Measurements from ENCODE around the gene C15orf62. TPM values are rescaled to one million over a fixed set of nuclear protein-coding genes. Genes with fewer than 3 reads are reported as not detected.

Gene C15orf62
- total RNA-seq, 1 donor from 2014 or later: 0.17 TPM

GRCh38 chr15:40747685-40748631, 21.8 kb upstream of the C15orf62 start:
- H3K9me3 Mint-ChIP-seq (ENCODE audit: unreplicated experiment): no peaks in the 10 kb centered on the region
- H3K4me3 Mint-ChIP-seq (ENCODE audit: unreplicated experiment): no peak overlapping the region
- DNase-seq: no peak
- H3K4me1 Mint-ChIP-seq (ENCODE audit: low read depth, unreplicated experiment): peaks cover 27% of the 10 kb centered on the region
- H3K36me3 Mint-ChIP-seq (ENCODE audit: unreplicated experiment): no peaks in the 10 kb centered on the region
- peaks cover 4% of the 10 kb centered on the region for H3K27me3 Mint-ChIP-seq (ENCODE audit: unreplicated experiment)
- no peak for TF ChIP-seq CTCF (IDR thresholded peaks at IDR 0.05; ENCODE audit: partially characterized antibody, unreplicated experiment)
- H3K27ac Mint-ChIP-seq (ENCODE audit: unreplicated experiment): no peak overlapping the region

- peaks cover 20% of the 10 kb centered on the region for H3K4me1 Mint-ChIP-seq (ENCODE audit: low read depth, unreplicated experiment)
- H3K9me3 Mint-ChIP-seq (ENCODE audit: unreplicated experiment): no peaks in the 10 kb centered on the region
- no peak for TF ChIP-seq CTCF (IDR thresholded peaks at IDR 0.05; ENCODE audit: partially characterized antibody, unreplicated experiment)
- no peak overlapping the region for H3K4me3 Mint-ChIP-seq (ENCODE audit: unreplicated experiment)
- no peak for DNase-seq
- H3K36me3 Mint-ChIP-seq (ENCODE audit: unreplicated experiment): no peaks in the 10 kb centered on the region
- peaks cover 4% of the 10 kb centered on the region for H3K27me3 Mint-ChIP-seq (ENCODE audit: unreplicated experiment)
- H3K27ac Mint-ChIP-seq (ENCODE audit: unreplicated experiment): no peak overlapping the region
These were observed 20.6 kb upstream of the C15orf62 start for GRCh38 chr15:40749151-40749630.

GRCh38 chr15:40750885-40751284, 18.9 kb upstream of the C15orf62 start:
- Mint-ChIP-seq H3K36me3 (ENCODE audit: unreplicated experiment) (no peaks in the 10 kb centered on the region), H3K9me3 (ENCODE audit: unreplicated experiment) (peaks cover 5% of the 10 kb centered on the region), H3K4me3 (ENCODE audit: unreplicated experiment) (no peak overlapping the region), H3K4me1 (ENCODE audit: low read depth, unreplicated experiment) (peaks cover 10% of the 10 kb centered on the region), H3K27ac (ENCODE audit: unreplicated experiment) (no peak overlapping the region), H3K27me3 (ENCODE audit: unreplicated experiment) (peaks cover 7% of the 10 kb centered on the region)
- no peak for DNase-seq
- no peak for TF ChIP-seq CTCF (IDR thresholded peaks at IDR 0.05; ENCODE audit: partially characterized antibody, unreplicated experiment)

GRCh38 chr15:40751745-40752144, 18.0 kb upstream of the C15orf62 start:
- no peak for DNase-seq
- peaks cover 7% of the 10 kb centered on the region for H3K27me3 Mint-ChIP-seq (ENCODE audit: unreplicated experiment)
- peaks cover 7% of the 10 kb centered on the region for H3K4me1 Mint-ChIP-seq (ENCODE audit: low read depth, unreplicated experiment)
- no peak overlapping the region for H3K4me3 Mint-ChIP-seq (ENCODE audit: unreplicated experiment)
- H3K9me3 Mint-ChIP-seq (ENCODE audit: unreplicated experiment): peaks cover 5% of the 10 kb centered on the region
- no peak overlapping the region for H3K27ac Mint-ChIP-seq (ENCODE audit: unreplicated experiment)
- no peak for TF ChIP-seq CTCF (IDR thresholded peaks at IDR 0.05; ENCODE audit: partially characterized antibody, unreplicated experiment)
- H3K36me3 Mint-ChIP-seq (ENCODE audit: unreplicated experiment): no peaks in the 10 kb centered on the region

- Mint-ChIP-seq H3K27me3 (ENCODE audit: unreplicated experiment) (peaks cover 6% of the 10 kb centered on the region), H3K4me3 (ENCODE audit: unreplicated experiment) (peak overlapping the region; percentile 87), H3K27ac (ENCODE audit: unreplicated experiment) (no peak overlapping the region), H3K36me3 (ENCODE audit: unreplicated experiment) (no peaks in the 10 kb centered on the region), H3K9me3 (ENCODE audit: unreplicated experiment) (peaks cover 5% of the 10 kb centered on the region), H3K4me1 (ENCODE audit: low read depth, unreplicated experiment) (peaks cover 3% of the 10 kb centered on the region)
- peak; percentile 43 for DNase-seq
- TF ChIP-seq CTCF (IDR thresholded peaks at IDR 0.05; ENCODE audit: partially characterized antibody, unreplicated experiment): no peak
These were observed 15.3 kb upstream of the C15orf62 start for GRCh38 chr15:40754574-40754882.
